Measurements from ENCODE around the gene PLAGL2.

PLAGL2 gene

DNA sequence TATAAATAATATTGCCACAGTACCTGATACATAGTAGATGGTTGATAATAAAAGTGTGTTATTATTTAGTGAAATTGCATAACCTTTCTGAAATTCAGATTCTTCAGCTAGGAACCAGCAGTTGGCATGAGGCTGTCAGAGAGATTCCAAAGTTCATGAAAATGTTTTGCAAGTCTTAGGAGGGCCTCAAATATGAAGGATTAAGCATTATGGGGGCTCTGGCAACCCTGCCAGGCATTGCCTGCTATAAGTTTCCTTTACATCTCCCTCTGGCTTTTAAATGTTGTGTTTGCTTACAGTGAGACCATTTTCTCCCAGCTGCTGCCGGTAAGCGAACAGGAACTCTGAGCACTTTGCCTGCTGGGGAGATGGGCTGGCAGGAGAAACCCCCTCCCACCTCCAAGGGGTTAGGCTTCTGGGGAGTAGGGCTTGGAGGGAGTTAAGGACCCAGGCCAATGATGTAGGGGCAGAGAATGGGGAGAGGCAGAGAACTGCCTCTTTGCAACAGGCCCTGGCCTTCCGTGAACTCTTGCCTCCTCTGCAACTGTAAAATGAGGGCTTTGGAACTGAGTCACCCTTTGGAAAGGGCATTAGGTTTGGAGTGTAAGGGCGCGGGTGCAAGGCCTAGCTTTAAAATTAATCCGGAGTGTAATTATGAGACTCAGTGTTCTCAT, 36.7 kb upstream of the PLAGL2 start:
- DNase-seq (ENCODE audit: extremely low read depth, low read depth) = no peak
- TF ChIP-seq, protein P1, sequence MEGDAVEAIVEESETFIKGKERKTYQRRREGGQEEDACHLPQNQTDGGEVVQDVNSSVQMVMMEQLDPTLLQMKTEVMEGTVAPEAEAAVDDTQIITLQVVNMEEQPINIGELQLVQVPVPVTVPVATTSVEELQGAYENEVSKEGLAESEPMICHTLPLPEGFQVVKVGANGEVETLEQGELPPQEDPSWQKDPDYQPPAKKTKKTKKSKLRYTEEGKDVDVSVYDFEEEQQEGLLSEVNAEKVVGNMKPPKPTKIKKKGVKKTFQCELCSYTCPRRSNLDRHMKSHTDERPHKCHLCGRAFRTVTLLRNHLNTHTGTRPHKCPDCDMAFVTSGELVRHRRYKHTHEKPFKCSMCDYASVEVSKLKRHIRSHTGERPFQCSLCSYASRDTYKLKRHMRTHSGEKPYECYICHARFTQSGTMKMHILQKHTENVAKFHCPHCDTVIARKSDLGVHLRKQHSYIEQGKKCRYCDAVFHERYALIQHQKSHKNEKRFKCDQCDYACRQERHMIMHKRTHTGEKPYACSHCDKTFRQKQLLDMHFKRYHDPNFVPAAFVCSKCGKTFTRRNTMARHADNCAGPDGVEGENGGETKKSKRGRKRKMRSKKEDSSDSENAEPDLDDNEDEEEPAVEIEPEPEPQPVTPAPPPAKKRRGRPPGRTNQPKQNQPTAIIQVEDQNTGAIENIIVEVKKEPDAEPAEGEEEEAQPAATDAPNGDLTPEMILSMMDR (IDR thresholded peaks at IDR 0.05; ENCODE audit: low read depth, low read length) = no peak

DNA sequence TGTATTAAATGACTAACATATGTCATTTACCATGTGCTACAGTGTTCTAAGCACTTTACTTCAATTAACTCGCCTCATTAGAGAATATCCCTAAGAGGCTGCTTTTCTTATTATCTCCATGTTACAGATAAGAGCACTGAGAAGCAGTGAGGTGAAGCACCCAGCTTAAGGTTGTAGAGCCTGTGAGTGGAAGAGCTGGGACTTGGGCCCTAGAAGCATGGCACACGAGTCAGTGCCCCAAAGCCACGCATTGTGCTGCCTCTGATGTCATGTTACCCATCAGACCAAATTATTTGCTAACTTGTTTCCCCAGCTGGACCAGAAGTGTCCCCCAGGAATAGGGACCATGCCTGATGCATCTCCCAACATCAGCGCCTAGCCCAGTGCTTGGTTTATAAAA, 34.3 kb upstream of the PLAGL2 start:
- TF ChIP-seq, protein P1 (IDR thresholded peaks at IDR 0.05; ENCODE audit: low read depth, low read length) = no peak
- no peak for DNase-seq (ENCODE audit: extremely low read depth, low read depth)

DNA sequence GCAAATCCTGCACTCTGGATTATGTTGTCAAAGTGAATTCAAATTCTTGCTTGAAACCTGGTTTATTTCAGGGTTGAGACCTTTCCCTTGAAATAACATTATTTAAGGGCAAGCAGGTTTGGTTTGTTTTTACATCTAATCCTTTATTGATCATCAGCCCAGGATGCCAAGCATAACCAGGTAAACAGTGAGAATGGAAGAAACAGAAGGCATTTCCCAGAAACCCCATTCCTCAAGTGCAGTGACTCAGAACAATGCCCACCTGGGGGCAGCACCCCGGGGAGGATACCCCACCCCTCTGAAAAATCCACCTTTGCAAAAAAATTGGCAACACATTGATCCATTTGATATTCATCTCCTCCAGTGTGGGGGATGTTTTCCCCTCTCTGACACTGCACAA, 32.7 kb upstream of the PLAGL2 start:
- TF ChIP-seq, protein P1 (IDR thresholded peaks at IDR 0.05; ENCODE audit: low read depth, low read length) = no peak
- no peak for DNase-seq (ENCODE audit: extremely low read depth, low read depth)

DNA sequence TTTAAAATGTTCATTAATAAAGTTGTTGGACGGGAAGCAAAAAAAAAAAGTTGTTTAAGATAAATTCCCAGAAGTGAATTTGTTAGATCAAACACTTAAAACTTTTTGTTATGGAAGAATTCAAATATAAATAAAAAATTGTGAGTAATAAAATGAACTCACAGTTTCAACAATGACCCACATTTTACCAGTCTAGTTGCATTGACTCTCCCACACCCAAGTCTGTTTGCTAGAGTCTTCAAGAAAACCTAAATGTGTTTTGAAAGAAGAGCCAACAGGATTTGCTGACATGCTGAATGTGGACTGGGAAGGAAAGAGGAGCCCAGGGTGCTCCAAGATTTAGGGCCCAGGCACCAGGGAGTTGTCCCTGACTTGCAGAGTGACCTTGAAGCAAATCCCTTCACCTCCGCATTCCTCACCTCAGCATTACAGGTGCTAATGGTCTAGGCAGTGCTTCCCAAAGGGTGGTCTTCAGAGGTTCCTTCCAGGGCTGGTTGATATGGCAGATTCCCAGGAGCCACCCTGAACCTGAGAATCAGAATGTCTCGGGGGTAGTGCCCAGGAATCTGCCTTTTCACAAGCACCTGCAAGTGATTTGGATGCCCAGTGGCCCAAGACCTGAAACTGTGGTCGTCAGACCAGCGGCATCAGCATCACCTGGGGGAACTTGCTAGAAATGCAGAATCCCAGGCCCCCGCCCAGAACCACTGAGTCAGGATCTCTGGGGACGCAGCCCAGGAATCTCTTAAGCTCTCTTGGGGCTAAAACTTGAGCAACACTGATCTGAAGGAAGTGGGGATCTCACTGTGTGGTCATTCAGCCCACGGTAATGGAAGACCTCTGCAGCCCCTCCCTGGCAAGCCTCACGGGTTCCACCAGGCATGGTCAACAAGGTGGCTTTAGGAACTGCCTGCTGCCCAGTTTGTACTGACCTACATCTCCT, 31.2 kb upstream of the PLAGL2 start:
- DNase-seq (ENCODE audit: extremely low read depth, low read depth) = no peak
- TF ChIP-seq, protein P1 (IDR thresholded peaks at IDR 0.05; ENCODE audit: low read depth, low read length) = no peak

DNA sequence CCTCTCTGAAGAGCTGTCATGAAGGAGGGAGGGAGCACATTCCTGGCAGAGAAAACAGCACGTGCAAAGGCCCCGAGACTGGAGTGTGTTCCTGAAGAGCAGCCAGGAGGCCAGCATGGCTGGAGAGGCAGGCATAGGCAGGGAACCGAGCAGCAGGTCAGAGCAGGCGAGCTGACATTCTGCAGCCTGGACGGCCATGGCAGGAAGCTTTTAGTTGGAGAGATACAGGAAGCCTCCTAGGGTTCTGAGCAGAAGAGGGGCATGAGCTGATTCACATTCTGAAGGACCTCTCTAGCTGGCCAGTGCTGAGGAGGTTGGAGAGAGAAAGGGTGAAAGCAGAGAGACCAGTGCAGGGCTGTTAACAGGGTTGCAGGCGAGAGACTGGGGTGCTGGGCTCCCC, 29.9 kb upstream of the PLAGL2 start:
- DNase-seq (ENCODE audit: extremely low read depth, low read depth) = no peak
- TF ChIP-seq, protein P1 (IDR thresholded peaks at IDR 0.05; ENCODE audit: low read depth, low read length) = no peak

DNA sequence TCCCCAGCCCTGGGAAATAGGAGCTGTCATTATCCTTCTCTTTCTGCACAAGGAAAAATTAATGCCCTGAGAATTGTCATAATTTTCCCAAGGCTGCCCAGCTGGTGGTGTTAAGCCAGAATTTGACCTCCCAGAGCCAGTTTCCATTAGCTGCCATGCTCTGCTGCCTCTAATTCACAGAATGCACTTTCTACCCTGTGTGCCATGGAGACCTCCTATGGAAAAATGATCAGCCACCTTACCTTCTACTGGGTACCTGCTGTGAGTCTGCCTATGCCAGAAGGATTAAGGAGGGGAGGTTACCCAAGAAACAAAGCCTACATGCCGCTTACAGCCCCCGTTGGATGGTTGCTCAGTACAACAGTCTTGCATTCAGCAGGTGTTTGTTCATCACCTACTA, 29.3 kb upstream of the PLAGL2 start:
- DNase-seq (ENCODE audit: extremely low read depth, low read depth) = no peak
- TF ChIP-seq, protein P1 (IDR thresholded peaks at IDR 0.05; ENCODE audit: low read depth, low read length) = no peak

DNA sequence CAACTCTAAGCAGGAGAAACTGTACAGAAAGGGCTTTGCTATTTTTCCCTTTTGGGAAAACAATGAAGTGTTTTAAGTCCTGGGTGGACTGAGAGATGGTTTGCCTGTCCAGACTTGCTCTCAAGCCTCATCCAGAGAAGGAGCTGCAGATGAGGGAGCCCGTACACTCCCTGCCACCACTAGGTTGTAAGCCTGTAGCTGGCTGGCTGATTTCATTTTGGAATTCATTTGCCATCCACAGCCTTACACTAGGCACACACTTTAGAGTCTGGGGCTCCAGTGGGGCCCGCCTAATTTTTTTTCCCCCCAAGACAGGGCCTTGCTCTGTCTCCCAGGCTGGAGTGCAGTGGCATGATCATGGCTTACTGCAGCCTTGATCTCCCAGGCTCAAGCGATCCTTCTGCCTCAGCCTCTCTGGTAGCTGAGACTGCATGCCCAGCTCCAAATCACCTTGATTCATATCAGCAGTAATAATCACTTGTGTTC, 28.5 kb upstream of the PLAGL2 start:
- no peak for DNase-seq (ENCODE audit: extremely low read depth, low read depth)
- TF ChIP-seq, protein P1 (IDR thresholded peaks at IDR 0.05; ENCODE audit: low read depth, low read length) = no peak
